ENCODE data around the gene TSPEAR. TPM values are rescaled to one million over a fixed set of nuclear protein-coding genes. Genes with fewer than 3 reads are reported as not detected.

TSPEAR gene
- total and polyA plus RNA-seq, 8 donors = 0.05 to 0.29 (median 0.12) TPM; not detected in 4

GRCh38 chr21:44710756-44711326 lies 531 bp downstream of the TSPEAR start:
- no peak for TF ChIP-seq EP300 (IDR thresholded peaks at IDR 0.05)
- no peak for TF ChIP-seq POLR2A (IDR thresholded peaks at IDR 0.05)
- no peak for TF ChIP-seq CTCF (IDR thresholded peaks at IDR 0.05)
- no peak for TF ChIP-seq POLR2AphosphoS5 (IDR thresholded peaks at IDR 0.05)
- Histone ChIP-seq H3K27ac (no peak overlapping the region), H3K27me3 (peaks cover 29 to 99% (median 84%) of the 10 kb centered on the region in 3 donors), H3K4me1 (peaks cover 5 to 40% (median 14%) of the 10 kb centered on the region in 4 donors), H3K9me3 (peaks cover 0 to 9% (median 7%) of the 10 kb centered on the region in 4 donors), H3K36me3 (no peaks in the 10 kb centered on the region), H3K4me3 (peak overlapping the region in 1 of 4 donors; percentile 19)
- DNase-seq = peak in 1 of 2 donors; percentile 55
- WGBS, 5 donors = 5 to 7% (median 6%) methylated on average over 17 to 20 of the region's 20 CpGs
- intact Hi-C loops (cut with DNase I; ENCODE audit: low total_unique reads) = no loop called here

- Histone ChIP-seq H3K9me3 (peaks cover 0 to 12% (median 9%) of the 10 kb centered on the region in 4 donors), H3K4me3 (no peak overlapping the region), H3K4me1 (peaks cover 5 to 40% (median 14%) of the 10 kb centered on the region in 4 donors), H3K36me3 (no peaks in the 10 kb centered on the region), H3K27ac (no peak overlapping the region), H3K27me3 (peaks cover 29 to 99% (median 87%) of the 10 kb centered on the region in 3 donors)
- no peak for TF ChIP-seq CTCF (IDR thresholded peaks at IDR 0.05)
- no peak for TF ChIP-seq POLR2AphosphoS5 (IDR thresholded peaks at IDR 0.05)
- no peak for TF ChIP-seq POLR2A (IDR thresholded peaks at IDR 0.05)
- no peak for DNase-seq
- 0 to 6% (median 3%) methylated on average over 2 to 17 of the region's 17 CpGs for WGBS, 5 donors
- intact Hi-C loops (cut with DNase I; ENCODE audit: low total_unique reads) = no loop called here
Measured at GRCh38 chr21:44710294-44710665, 1.1 kb downstream of the TSPEAR start.

GRCh38 chr21:44709426-44710293 lies 1.7 kb downstream of the TSPEAR start:
- Histone ChIP-seq H3K27ac (no peak overlapping the region), H3K36me3 (no peaks in the 10 kb centered on the region), H3K4me1 (peaks cover 5 to 40% (median 14%) of the 10 kb centered on the region in 4 donors), H3K9me3 (peaks cover 0 to 12% (median 9%) of the 10 kb centered on the region in 4 donors), H3K4me3 (no peak overlapping the region), H3K27me3 (peaks cover 29 to 100% (median 91%) of the 10 kb centered on the region in 3 donors)
- 2 to 7% (median 3%) methylated on average over 29 to 45 of the region's 45 CpGs for WGBS, 5 donors
- intact Hi-C loops (cut with DNase I; ENCODE audit: low total_unique reads) = no loop called here
- DNase-seq = no peak
- no peak for TF ChIP-seq POLR2AphosphoS5 (IDR thresholded peaks at IDR 0.05)
- TF ChIP-seq CTCF (IDR thresholded peaks at IDR 0.05) = no peak
- no peak for TF ChIP-seq POLR2A (IDR thresholded peaks at IDR 0.05)
- no peak for TF ChIP-seq EP300 (IDR thresholded peaks at IDR 0.05)

- Histone ChIP-seq H3K9me3 (peaks cover 0 to 12% (median 9%) of the 10 kb centered on the region in 4 donors), H3K27ac (no peak overlapping the region), H3K36me3 (no peaks in the 10 kb centered on the region), H3K4me1 (peaks cover 5 to 40% (median 14%) of the 10 kb centered on the region in 4 donors), H3K4me3 (no peak overlapping the region), H3K27me3 (peaks cover 29 to 100% (median 95%) of the 10 kb centered on the region in 3 donors)
- intact Hi-C loops (cut with DNase I; ENCODE audit: low total_unique reads) = no loop called here
- 0 to 10% (median 5%) methylated on average over 5 to 25 of the region's 25 CpGs for WGBS, 5 donors
- peak in 1 of 2 donors; percentile 23 for DNase-seq
- TF ChIP-seq CTCF (IDR thresholded peaks at IDR 0.05) (no peak), POLR2A (IDR thresholded peaks at IDR 0.05) (no peak), POLR2AphosphoS5 (IDR thresholded peaks at IDR 0.05) (no peak), EP300 (IDR thresholded peaks at IDR 0.05) (no peak)
Measured at GRCh38 chr21:44708866-44709425, 2.4 kb downstream of the TSPEAR start.
